Vagina (tissue), 2 donors: ENCODE results near the gene MNAT1.

Experiments
- CTCF ChIP-seq, 3 experiments: fragments of 450-650 bp in 2 of 3; fragments of 200-600 bp in 1 of 3; sonication (generic) in 1 of 3; IDR thresholded peaks; one replicate each; pipeline ENCODE4 v1.5.1; 2017 to 2019; ENCODE audit warnings: antibody characterized with exemption in 3 of 3, mild to moderate bottlenecking in 2 of 3, moderate library complexity in 2 of 3
- POLR2AphosphoS5 ChIP-seq, 2 donors: sonication (generic); formaldehyde crosslinking; IDR thresholded peaks; one replicate each; pipeline ENCODE4 v1.9.0; 2017; ENCODE audit warnings: antibody characterized with exemption in 2 of 2, mild to moderate bottlenecking in 2 of 2, low read depth in 1 of 2; ENCODE audit not compliant: insufficient read depth in 1 of 2

DNA sequence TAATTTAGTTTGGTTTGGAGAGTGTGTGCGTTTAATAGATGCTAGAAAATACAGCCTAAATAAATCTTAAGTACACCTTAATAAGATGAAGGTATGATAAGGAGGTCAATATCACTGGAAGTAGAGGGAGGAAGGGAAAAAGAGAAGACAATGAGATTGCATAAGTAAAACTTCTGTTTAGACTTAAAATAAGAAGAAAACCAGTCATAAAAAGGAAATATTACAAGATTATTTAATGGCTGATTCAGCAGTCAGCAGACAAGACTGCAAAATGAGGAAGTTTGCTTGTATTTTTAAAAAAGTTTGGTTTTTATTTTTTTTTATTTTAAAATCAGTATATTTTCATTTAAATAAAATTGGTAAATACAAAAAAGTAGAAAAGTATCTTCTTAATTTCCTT is 249.6 kb downstream of the MNAT1 start:
- TF ChIP-seq CTCF (IDR thresholded peaks at IDR 0.05) (no peak), POLR2AphosphoS5 (IDR thresholded peaks at IDR 0.05; ENCODE audit: insufficient read depth in 1 of 2, low read depth in 1 of 2) (no peak)
